Bronchial epithelial cell (primary cell): ENCODE data around the gene FBN2. TPM values are rescaled to one million over a fixed set of nuclear protein-coding genes. Genes with fewer than 3 reads are reported as not detected.

Experiments used
- DNase-seq: peaks from one replicate; pipeline ENCODE4 v3.0.0-alpha.2; 2010; ENCODE audit warnings: low read depth
- FAIRE-seq: peaks from 2 replicates; lab custom pipeline; 2011; peaks lifted over from hg19 to GRCh38; lab: Jason Lieb, UNC
- H3K27me3 ChIP-seq: 2 replicates; pipeline ENCODE4 v1.5.1; 2011; ENCODE audit warnings: low read length; ENCODE audit not compliant: control insufficient read depth, insufficient read depth
- H3K36me3 ChIP-seq: 2 replicates; pipeline ENCODE4 v1.5.1; 2011; ENCODE audit warnings: low read length; ENCODE audit not compliant: control insufficient read depth, insufficient read depth
- H3K4me3 ChIP-seq: 2 replicates; pipeline ENCODE4 v1.5.1; 2011; ENCODE audit warnings: mild to moderate bottlenecking, low read depth, low read length, control low read depth
- CTCF ChIP-seq: IDR thresholded peaks from 2 replicates; pipeline ENCODE4 v1.5.1; 2011; ENCODE audit warnings: mild to moderate bottlenecking, moderate library complexity, low read length, control low read depth, inconsistent platforms; ENCODE audit not compliant: insufficient read depth, severe bottlenecking
- total RNA-seq: library from RNA; depleted of rRNA; stranded (reverse); fragments of >200 nt; gene quantifications from 2 replicates; pipeline ENCODE4 v1.2.1, GENCODE V29; 2014

The FBN2 gene
- total RNA-seq, 1 donor from 2014 or later, result 49.0 TPM

DNA sequence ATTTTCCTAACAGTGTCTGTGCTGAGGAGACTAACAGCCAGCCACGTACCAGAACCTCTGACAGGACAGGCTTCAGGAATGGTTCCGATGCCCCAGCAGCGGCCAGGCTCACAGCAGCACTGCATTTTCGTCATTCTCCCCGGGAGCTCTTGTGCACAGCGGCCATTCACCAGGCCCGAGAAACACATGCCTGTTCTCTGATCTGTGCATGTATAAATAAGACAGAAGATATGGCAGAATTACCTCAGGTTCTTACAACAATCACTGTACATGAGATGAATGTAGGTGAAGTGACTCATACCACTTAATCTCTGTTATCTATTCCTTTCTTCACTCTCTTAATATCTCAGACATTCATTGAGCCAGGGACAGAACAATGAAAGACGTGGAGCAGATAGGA lies 143.0 kb downstream of the FBN2 start:
- Histone ChIP-seq H3K36me3 (no peaks in the 10 kb centered on the region), H3K27me3 (no peaks in the 10 kb centered on the region), H3K4me3 (no peak overlapping the region)
- DNase-seq (peak; percentile 14), FAIRE-seq (no peak)
- no peak for TF ChIP-seq CTCF

GRCh38 chr5:128384068-128384467 lies 154.0 kb downstream of the FBN2 start:
- no peak overlapping the region for H3K4me3 ChIP-seq
- no peaks in the 10 kb centered on the region for H3K36me3 ChIP-seq
- no peak for FAIRE-seq
- H3K27me3 ChIP-seq, result no peaks in the 10 kb centered on the region
- TF ChIP-seq CTCF, result no peak
- DNase-seq, result peak; percentile 32

DNA sequence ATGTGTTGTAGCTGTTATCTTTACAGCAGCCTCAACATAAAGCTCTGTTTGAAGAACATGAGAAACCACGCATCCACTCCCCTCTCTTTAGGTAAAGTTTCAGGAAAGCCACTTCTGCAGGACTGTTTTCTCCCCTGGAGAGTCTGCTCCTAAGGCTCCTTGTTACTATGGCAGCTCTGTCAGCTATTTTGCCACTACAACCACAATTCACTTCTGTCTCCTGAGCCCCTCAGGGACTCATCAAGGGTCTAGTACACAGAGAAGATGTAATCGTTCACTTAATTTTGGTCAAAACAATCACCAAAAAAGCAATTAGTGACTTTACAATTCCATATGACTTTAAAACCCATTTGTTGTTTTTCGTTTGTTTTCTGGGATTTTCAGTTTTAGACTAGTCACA lies 157.7 kb downstream of the FBN2 start:
- no peak for FAIRE-seq
- Histone ChIP-seq H3K4me3 (no peak overlapping the region), H3K36me3 (no peaks in the 10 kb centered on the region), H3K27me3 (no peaks in the 10 kb centered on the region)
- no peak for DNase-seq
- no peak for TF ChIP-seq CTCF

GRCh38 chr5:128378632-128379031 lies 159.4 kb downstream of the FBN2 start:
- H3K36me3 ChIP-seq, result no peaks in the 10 kb centered on the region
- no peak overlapping the region for H3K4me3 ChIP-seq
- no peak for TF ChIP-seq CTCF
- no peaks in the 10 kb centered on the region for H3K27me3 ChIP-seq
- no peak for FAIRE-seq
- DNase-seq, result no peak

DNA sequence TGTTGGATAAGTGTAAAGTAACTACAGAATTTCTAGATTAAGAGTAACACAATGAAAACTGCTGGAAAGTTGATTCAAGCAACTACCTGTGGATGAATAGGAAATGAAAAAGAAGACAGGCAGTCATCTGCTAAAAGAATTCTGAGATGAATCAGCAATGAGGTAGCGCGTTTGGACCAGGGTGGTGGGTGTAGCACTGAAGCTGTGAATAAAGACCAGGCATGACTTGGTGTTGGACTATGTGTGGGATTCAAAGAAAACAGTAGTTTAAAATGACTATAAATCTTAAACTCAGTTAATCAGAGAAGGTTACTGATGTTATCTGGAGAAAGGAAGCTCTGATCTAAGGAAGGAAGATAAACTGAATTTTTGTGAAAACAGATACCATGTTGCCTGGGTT lies 159.8 kb downstream of the FBN2 start:
- DNase-seq (peak; percentile 65), FAIRE-seq (no peak)
- no peak for TF ChIP-seq CTCF
- Histone ChIP-seq H3K4me3 (no peak overlapping the region), H3K27me3 (no peaks in the 10 kb centered on the region), H3K36me3 (no peaks in the 10 kb centered on the region)

- H3K27me3 ChIP-seq, result no peaks in the 10 kb centered on the region
- no peaks in the 10 kb centered on the region for H3K36me3 ChIP-seq
- DNase-seq, result no peak
- no peak overlapping the region for H3K4me3 ChIP-seq
- FAIRE-seq, result no peak
- TF ChIP-seq CTCF, result no peak
Measured at GRCh38 chr5:128376577-128376976, 161.5 kb downstream of the FBN2 start.
